ENCODE measurements around the gene NT5DC4.

NT5DC4 gene

GRCh38 chr2:112720785-112721184 is at the start of gene NT5DC4:
TSS of gene NT5DC4 (plus strand) at chr2:112721020. CDS start at chr2:112721080, 60 bp downstream.
- Mint-ChIP-seq H3K27ac (peak within 1 kb of the TSS; percentile 40), H3K9me3 (no peaks in the 10 kb centered on the region), H3K27me3 (no peaks in the 10 kb centered on the region), H3K4me3 (no peak within 1 kb of the TSS), H3K4me1 (peaks cover 29% of the 10 kb centered on the region), H3K36me3 (no peaks in the 10 kb centered on the region)
- ATAC-seq: no peak

DNA sequence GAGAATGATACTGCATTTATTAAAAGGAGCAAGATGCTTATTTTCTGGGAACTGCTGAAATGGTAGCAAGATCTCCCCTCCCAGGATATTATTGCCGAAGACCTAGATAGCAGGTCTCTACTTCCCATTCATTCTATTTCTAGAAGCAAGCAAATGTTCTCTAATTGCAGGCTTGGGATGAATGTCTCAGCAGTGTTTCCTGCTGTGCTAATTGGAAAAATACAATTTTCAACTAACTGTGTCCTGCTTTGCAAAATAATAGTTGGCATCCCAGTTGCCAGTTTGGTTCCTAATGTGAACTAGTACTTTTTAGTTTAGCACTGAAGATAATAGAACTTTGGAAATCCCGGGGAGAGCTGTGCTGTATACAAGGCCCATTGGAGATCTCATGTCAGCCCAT is 49.0 kb upstream of the NT5DC4 start:
- no peak for ATAC-seq
- Mint-ChIP-seq H3K9me3 (no peaks in the 10 kb centered on the region), H3K27me3 (no peaks in the 10 kb centered on the region), H3K27ac (no peak overlapping the region), H3K4me1 (peaks cover 15% of the 10 kb centered on the region), H3K4me3 (no peak overlapping the region), H3K36me3 (no peaks in the 10 kb centered on the region)

DNA sequence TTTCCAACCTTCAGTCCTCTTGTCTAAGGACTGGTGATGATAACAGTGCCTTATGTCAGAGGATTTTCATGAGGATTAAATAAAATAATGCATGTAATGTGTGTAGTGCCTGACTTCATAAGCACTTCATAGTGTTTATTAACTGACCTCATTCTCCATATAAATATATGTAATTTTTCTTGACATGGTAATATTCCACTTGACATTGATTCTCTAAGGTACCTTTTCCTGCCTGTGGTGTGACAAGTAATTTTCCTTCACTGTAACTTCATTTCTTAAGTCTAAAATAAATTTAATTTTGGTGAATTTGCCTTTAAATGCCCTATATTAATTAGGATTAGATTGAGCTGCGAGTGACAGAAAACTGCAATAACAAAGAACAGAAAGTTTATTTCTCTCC is 47.8 kb upstream of the NT5DC4 start:
- H3K27me3 Mint-ChIP-seq: no peaks in the 10 kb centered on the region

DNA sequence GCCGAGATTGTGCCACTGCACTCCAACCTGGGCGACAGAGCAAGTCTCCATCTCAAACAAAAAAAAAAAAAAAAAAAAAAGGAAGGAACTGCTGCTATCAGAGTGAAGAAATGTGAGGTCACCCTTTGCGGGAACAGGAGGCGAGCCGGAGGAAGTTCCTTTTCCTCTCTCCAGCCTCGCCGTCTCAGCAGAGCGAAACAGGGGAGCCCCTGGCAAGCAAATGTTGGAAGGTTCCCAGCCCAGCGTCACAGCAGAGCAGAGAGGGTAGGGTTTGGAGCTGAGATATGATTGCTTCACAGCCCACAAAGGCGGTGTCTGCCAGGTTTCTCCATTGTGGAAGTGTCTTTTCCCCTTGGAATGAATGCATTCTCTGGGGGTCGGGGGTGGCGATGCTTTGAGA is 46.6 kb upstream of the NT5DC4 start:
- Mint-ChIP-seq H3K27me3 (no peaks in the 10 kb centered on the region), H3K36me3 (no peaks in the 10 kb centered on the region), H3K9me3 (no peaks in the 10 kb centered on the region), H3K4me3 (peak overlapping the region; percentile 24), H3K4me1 (peaks cover 14% of the 10 kb centered on the region), H3K27ac (peak overlapping the region; percentile 35)
- ATAC-seq: no peak

More for the DNA sequence above, 47.8 kb upstream of the NT5DC4 start:
- Mint-ChIP-seq H3K27ac (no peak overlapping the region), H3K4me1 (peaks cover 14% of the 10 kb centered on the region), H3K9me3 (no peaks in the 10 kb centered on the region), H3K36me3 (no peaks in the 10 kb centered on the region), H3K4me3 (no peak overlapping the region)
- ATAC-seq: no peak

DNA sequence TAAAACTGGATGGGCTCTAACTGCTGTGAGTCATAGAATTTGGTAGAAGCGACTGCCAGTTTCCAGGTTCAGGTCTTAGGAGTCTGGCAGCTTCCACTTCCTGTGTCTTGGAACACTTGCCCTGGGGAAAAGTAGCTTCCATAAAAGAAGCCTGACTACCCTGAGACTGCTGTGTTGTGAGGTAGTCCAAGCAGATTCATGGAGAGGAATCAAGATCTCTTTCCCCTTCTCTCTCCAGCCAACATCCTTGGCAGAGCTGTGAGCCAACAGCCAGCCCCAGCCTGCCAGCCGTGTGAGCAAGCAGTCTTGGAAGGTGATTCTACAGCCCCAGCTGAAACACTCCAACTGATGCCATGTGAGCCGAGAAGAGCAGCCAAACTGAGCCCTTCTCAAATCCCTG is 41.3 kb upstream of the NT5DC4 start:
- H3K27me3 Mint-ChIP-seq: no peaks in the 10 kb centered on the region
- no peaks in the 10 kb centered on the region for H3K9me3 Mint-ChIP-seq
- no peaks in the 10 kb centered on the region for H3K36me3 Mint-ChIP-seq
- no peak overlapping the region for H3K4me3 Mint-ChIP-seq
- no peak overlapping the region for H3K27ac Mint-ChIP-seq
- ATAC-seq: no peak
- peaks cover 9% of the 10 kb centered on the region for H3K4me1 Mint-ChIP-seq

DNA sequence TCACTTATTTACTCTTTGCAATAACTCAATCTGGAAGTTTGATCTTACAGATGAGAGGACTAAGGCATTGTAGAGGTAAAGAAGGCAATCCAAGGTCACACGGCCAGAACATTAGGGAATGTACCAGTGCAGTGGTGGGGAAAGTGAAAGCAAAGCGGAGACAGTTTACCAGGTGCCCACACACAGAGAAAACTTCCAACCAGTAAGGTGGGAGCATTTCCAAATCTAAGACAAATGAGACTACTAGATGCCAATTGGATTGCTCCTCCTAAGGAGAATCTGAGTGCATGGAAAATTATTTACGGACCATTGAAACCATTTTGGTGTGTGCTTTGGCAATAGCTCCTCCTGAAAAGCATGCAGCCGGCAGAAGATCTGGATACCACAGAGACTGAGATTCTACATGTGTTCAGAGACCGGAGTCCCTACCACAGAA is 40.1 kb upstream of the NT5DC4 start:
- peaks cover 15% of the 10 kb centered on the region for H3K4me1 Mint-ChIP-seq
- no peak for ATAC-seq
- H3K9me3 Mint-ChIP-seq: no peaks in the 10 kb centered on the region
- no peak overlapping the region for H3K27ac Mint-ChIP-seq
- no peaks in the 10 kb centered on the region for H3K36me3 Mint-ChIP-seq
- no peaks in the 10 kb centered on the region for H3K27me3 Mint-ChIP-seq
- no peak overlapping the region for H3K4me3 Mint-ChIP-seq

GRCh38 chr2:112682101-112682500 is 38.7 kb upstream of the NT5DC4 start:
- ATAC-seq: no peak
- Mint-ChIP-seq H3K9me3 (no peaks in the 10 kb centered on the region), H3K27me3 (no peaks in the 10 kb centered on the region), H3K27ac (no peak overlapping the region), H3K4me1 (peaks cover 22% of the 10 kb centered on the region), H3K36me3 (no peaks in the 10 kb centered on the region), H3K4me3 (no peak overlapping the region)

DNA sequence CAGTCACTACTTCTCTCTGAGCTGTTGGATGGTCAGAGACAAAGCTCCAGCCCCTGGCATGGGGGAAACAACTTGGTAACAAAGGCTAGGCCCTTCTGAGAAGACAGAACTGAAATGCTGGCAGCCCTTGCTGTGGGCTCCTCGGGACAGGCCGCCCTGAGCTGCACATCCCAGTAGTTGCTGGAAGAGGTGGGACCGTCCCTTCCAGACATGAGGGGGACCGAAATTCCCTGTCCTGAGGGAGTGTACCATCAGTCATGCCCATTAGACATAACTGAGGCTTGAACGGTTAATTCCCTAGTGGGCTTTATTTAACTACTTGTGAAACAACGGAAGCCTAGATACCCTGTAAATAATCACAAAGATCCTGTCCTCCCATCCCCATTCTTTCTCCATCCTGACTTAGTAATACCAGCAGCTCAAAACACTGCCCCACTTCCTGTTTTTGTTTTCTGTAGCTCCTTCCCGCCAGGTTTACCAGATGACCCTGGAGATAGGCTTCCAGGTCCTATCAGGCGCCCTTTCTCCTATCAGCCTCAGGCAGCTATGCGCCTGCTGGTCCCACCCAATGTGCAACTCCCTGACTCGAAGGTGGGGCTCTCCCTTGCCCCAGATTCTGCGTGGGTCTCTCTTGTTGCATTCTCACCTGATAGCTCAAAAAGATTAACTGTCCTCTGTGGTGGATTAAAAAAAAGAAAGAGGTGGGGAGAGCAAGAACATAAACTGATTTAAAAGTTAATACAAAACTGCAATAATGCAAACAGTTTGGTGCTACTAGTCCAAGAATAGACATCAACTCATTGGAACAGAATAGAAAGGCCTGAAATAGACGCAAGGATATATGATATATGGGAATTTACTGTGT is 37.0 kb upstream of the NT5DC4 start:
- no peak overlapping the region for H3K4me3 Mint-ChIP-seq
- no peak for ATAC-seq
- peaks cover 22% of the 10 kb centered on the region for H3K4me1 Mint-ChIP-seq
- no peak overlapping the region for H3K27ac Mint-ChIP-seq
- no peaks in the 10 kb centered on the region for H3K9me3 Mint-ChIP-seq
- no peaks in the 10 kb centered on the region for H3K27me3 Mint-ChIP-seq
- no peaks in the 10 kb centered on the region for H3K36me3 Mint-ChIP-seq

DNA sequence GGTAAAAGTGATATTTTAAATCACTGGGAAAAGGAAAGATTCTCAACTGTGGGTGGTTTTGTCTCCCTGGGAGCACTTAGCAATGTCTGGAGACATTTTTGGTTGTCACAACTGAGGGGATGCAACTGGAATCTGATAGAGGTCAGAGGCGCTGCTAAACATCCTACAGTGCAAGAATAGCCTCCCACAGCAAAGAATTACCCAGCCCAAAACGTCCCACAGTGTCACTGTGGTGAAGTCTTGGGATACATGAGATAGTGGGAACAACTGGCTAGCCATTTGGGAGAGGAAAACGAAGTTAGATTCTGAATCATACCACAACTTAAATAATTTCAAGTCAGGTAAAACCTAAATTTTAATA is 36.4 kb upstream of the NT5DC4 start:
- H3K36me3 Mint-ChIP-seq: no peaks in the 10 kb centered on the region
- peaks cover 22% of the 10 kb centered on the region for H3K4me1 Mint-ChIP-seq
- no peak overlapping the region for H3K4me3 Mint-ChIP-seq
- H3K9me3 Mint-ChIP-seq: no peaks in the 10 kb centered on the region
- ATAC-seq: no peak
- no peaks in the 10 kb centered on the region for H3K27me3 Mint-ChIP-seq
- H3K27ac Mint-ChIP-seq: no peak overlapping the region

GRCh38 chr2:112685271-112685884 is 35.4 kb upstream of the NT5DC4 start:
- no peak for ATAC-seq

DNA sequence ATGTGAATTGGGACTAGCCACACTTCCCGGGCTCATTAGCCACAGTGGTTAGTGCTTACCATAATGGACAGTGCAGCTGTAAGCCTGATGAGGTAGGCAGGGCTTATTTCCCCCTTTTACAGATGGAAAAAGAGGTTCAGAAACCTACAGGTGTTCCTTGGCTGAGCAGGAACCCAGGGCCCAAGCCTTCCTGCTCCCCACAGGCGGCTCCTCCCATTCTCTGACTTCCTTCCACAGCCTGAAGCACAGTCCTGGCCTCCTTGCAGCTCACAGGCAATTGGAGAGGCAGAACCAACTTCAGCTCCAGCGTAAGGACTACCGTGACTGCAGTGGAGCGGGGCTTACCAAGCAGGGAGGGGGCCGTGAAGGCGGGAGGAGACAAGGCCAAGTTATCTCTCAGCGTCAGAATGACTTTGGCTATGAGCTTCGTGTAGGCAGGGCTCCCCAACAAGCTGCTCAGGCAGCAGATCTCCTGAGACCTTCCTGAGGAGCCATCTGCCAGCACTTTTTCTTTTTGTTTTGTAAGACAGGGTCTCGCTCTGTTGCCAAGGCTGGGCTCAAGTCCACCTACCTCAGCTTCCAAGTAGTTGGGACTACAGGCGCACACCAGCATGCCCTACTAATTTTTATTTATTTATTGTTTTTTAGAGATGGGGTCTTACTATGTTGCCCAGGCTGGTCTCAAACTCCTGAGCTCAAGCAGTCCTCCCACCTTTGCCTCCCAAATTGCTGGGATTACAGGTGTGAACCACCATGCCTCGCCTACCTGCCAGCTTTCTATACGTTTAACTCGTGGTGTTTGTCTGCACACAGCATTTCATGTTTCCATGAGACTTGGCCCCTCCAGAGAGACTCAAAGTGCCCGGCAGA is 34.2 kb upstream of the NT5DC4 start:
- no peaks in the 10 kb centered on the region for H3K9me3 Mint-ChIP-seq
- H3K4me1 Mint-ChIP-seq: peaks cover 37% of the 10 kb centered on the region
- no peaks in the 10 kb centered on the region for H3K27me3 Mint-ChIP-seq
- H3K36me3 Mint-ChIP-seq: no peaks in the 10 kb centered on the region
- H3K27ac Mint-ChIP-seq: no peak overlapping the region
- ATAC-seq: peak; percentile 61
- H3K4me3 Mint-ChIP-seq: no peak overlapping the region

More at GRCh38 chr2:112685271-112685884, 35.4 kb upstream of the NT5DC4 start:
- Mint-ChIP-seq H3K4me3 (no peak overlapping the region), H3K4me1 (peaks cover 25% of the 10 kb centered on the region), H3K9me3 (no peaks in the 10 kb centered on the region), H3K36me3 (no peaks in the 10 kb centered on the region), H3K27me3 (no peaks in the 10 kb centered on the region), H3K27ac (no peak overlapping the region)

- Mint-ChIP-seq H3K9me3 (no peaks in the 10 kb centered on the region), H3K4me1 (peaks cover 46% of the 10 kb centered on the region), H3K27me3 (no peaks in the 10 kb centered on the region), H3K36me3 (no peaks in the 10 kb centered on the region), H3K27ac (no peak overlapping the region), H3K4me3 (no peak overlapping the region)
- ATAC-seq: no peak
Measured at GRCh38 chr2:112687522-112687921, 33.3 kb upstream of the NT5DC4 start.

DNA sequence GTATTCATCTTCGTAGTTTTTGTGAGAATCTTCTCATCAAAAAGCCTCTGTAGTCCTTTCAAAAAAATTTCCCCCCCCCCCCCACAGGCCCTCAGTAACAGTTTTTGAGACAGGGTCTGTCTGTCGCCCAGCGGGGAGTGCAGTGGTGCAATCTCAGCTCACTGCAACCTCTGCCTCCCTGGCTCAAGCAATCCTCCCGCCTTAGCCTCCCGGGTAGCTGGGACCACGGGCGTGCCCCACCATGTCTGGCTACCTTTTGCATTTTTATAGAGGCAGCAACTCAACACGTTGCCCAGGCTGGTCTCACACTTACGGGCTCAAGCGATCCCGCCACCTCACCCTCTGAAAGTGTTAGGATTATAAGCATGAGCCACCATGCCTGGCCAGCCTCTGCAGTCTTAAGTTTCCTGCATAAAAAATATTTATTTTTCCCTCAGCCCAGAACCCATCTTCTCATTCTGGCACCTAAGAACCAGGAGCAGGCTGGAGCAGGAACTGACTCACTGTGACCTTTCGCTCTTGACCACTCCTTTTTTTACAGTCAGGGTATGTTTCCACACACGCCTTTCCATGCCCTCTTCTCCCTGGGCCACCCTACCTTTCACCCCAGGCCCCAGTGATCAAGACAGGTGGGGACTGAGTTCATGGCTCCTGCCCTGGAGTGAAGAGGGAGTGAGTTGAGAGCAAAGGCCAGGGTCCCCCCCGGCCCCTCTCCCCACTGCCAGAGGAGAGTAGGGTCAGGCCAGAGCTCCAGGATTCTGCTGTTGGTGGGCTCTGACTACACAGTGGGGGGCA is 32.5 kb upstream of the NT5DC4 start:
- H3K27me3 Mint-ChIP-seq: no peaks in the 10 kb centered on the region
- no peaks in the 10 kb centered on the region for H3K36me3 Mint-ChIP-seq
- peaks cover 54% of the 10 kb centered on the region for H3K4me1 Mint-ChIP-seq
- no peak for ATAC-seq
- no peaks in the 10 kb centered on the region for H3K9me3 Mint-ChIP-seq
- no peak overlapping the region for H3K4me3 Mint-ChIP-seq
- no peak overlapping the region for H3K27ac Mint-ChIP-seq

DNA sequence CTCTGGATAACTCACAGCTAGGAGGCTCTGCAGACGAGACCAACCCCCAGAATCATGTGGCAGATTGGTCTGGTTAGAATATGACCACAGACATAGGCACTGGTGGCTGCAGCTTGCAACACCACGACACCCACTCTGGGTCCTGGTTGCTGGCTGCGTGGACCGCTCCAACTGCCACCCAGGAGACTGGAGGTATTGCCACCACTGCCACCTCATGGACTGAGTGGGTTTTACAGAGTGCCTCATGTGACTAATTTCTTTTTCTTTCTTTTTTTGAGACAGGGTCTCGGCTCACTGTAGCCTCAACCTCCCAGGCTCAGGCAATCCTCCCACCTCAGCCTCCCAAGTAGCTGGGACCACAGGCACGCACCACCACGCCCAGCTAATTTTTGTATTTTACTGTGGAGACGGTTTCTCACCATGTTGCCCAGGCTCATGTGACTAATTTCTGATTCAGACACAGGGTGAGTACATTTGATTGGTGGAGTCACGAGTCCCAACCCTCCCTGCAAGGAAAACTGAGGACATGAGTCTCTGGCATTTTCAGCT is 29.9 kb upstream of the NT5DC4 start:
- peak overlapping the region; percentile 71 for H3K4me3 Mint-ChIP-seq
- ATAC-seq: peak; percentile 79
- H3K4me1 Mint-ChIP-seq: peaks cover 42% of the 10 kb centered on the region
- H3K27me3 Mint-ChIP-seq: no peaks in the 10 kb centered on the region
- H3K36me3 Mint-ChIP-seq: no peaks in the 10 kb centered on the region
- H3K27ac Mint-ChIP-seq: peak overlapping the region; percentile 62
- no peaks in the 10 kb centered on the region for H3K9me3 Mint-ChIP-seq
